ENCODE results near the gene UBL4B. TPM values are rescaled to one million over a fixed set of nuclear protein-coding genes. Genes with fewer than 3 reads are reported as not detected.

UBL4B gene
- total RNA-seq, 1 donor from 2014 or later = not detected

DNA sequence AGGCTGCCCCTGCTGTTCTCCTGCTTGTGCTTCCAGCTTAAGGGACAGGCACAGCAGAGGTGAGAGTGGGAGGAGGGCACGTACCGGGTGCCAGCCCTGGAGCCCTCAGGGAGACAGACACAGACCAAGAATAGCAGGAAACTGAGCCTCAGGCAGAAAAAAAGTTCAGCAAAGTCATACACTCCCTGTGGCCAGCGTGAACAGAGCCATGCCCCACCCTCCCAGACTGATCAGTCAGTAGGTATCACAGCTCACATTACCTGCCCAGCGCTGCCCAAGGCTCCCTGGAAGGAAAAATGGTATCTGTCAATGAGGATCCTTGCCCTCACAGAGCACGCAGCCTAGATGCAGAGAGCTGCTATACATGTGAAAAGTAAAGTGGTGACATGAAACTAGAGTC lies 1.3 kb downstream of the UBL4B start:
- Histone ChIP-seq H3K36me3 (no peaks in the 10 kb centered on the region), H3K27ac (no peak overlapping the region), H3K4me3 (no peak overlapping the region), H3K9me3 (no peaks in the 10 kb centered on the region), H3K27me3 (ENCODE audit: low read depth) (peaks cover 20% of the 10 kb centered on the region), H3K4me1 (no peaks in the 10 kb centered on the region)
- intact Hi-C loops (cut with DNase I) = no loop called here
- DNase-seq (no peak), ATAC-seq (no peak)
- TF ChIP-seq, protein P1, sequence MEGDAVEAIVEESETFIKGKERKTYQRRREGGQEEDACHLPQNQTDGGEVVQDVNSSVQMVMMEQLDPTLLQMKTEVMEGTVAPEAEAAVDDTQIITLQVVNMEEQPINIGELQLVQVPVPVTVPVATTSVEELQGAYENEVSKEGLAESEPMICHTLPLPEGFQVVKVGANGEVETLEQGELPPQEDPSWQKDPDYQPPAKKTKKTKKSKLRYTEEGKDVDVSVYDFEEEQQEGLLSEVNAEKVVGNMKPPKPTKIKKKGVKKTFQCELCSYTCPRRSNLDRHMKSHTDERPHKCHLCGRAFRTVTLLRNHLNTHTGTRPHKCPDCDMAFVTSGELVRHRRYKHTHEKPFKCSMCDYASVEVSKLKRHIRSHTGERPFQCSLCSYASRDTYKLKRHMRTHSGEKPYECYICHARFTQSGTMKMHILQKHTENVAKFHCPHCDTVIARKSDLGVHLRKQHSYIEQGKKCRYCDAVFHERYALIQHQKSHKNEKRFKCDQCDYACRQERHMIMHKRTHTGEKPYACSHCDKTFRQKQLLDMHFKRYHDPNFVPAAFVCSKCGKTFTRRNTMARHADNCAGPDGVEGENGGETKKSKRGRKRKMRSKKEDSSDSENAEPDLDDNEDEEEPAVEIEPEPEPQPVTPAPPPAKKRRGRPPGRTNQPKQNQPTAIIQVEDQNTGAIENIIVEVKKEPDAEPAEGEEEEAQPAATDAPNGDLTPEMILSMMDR (IDR thresholded peaks at IDR 0.05) = no peak

DNA sequence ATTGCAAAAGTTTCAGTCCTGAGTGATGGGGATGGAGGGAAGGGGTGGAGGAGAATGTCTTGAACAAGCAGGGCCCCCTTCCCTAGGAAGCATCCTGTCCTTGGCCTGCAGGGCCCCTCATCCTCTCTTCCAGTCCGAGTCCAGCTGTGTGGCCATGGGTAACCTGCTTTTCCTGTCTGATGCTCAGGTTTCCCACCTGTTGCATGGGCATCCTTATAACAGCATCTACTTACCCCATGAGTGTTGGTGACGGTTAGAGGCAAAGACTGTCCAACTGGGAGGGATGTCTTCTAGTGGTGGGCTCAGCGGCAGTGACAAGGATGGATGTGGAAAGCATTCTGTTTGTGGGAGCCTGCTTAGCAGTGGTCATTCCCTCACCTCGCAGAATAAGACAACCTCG lies 1.9 kb downstream of the UBL4B start:
- ATAC-seq (no peak), DNase-seq (no peak)
- H3K27me3 ChIP-seq (ENCODE audit: low read depth) = peaks cover 20% of the 10 kb centered on the region
- H3K36me3 ChIP-seq = no peaks in the 10 kb centered on the region
- H3K9me3 ChIP-seq = no peaks in the 10 kb centered on the region
- TF ChIP-seq, protein P1 (IDR thresholded peaks at IDR 0.05) = no peak
- intact Hi-C loops (cut with DNase I) = no loop called here
- H3K4me1 ChIP-seq = no peaks in the 10 kb centered on the region
- H3K4me3 ChIP-seq = no peak overlapping the region
- H3K27ac ChIP-seq = no peak overlapping the region

DNA sequence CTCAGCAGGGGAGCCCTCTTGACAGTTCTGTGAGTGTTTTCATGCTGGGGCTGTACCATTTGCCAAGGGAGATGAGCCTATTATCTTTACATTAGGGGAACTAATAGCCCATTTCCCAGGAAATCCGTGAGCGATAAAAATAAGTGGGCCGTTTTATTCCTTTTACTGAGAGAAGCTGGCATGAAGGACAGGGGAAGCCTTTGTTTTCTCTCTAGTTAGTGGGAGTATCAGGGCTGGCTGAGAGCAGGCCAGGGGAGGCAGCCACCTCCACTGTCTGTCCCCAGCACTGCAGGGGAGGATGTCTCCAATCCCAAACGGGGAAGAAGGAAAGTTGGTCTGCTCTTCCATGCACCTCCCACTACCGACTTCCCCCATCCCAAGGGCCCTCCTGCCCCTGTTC lies 2.5 kb downstream of the UBL4B start:
- Histone ChIP-seq H3K27ac (no peak overlapping the region), H3K36me3 (no peaks in the 10 kb centered on the region), H3K27me3 (ENCODE audit: low read depth) (peaks cover 20% of the 10 kb centered on the region), H3K4me1 (no peaks in the 10 kb centered on the region), H3K9me3 (no peaks in the 10 kb centered on the region), H3K4me3 (no peak overlapping the region)
- ATAC-seq = no peak
- intact Hi-C loops (cut with DNase I) = no loop called here
- DNase-seq = no peak
- TF ChIP-seq, protein P1 (IDR thresholded peaks at IDR 0.05) = no peak

DNA sequence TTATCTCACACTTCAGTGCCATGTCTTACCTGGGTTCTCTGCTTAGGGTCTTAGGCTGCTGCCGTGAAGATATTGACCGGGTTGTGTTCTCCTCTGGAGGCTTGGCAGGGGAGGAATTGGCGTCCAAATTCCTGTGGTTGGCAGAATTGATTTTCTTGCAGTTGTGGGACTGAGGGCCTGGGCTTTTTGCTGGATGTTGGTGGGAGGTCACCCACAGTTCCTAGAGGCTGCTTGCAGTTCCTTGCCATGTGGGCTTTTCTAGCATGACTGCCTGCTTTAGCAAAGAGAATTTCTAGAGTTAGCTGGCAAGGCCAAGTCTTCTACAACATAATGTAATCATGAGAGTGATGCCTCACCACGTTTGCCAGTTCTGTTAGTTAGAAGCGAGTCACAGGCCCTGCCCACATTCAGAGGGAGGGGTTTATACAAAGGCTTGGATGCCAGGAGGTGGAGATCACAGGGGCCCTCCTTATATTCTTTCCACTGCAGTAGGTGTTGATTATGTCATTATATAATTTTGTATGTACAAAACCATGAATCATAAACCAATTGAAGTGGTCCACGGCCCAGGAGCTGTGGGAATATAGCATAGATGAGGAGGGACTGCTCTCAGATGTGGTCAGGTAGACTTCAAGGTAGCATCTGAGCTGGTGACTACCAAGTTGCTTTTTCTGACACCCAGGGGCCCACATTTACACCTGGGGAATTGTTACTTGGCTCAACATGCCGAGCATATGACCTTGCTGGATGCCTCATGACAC lies 6.6 kb downstream of the UBL4B start:
- H3K27me3 ChIP-seq (ENCODE audit: low read depth) = peaks cover 17% of the 10 kb centered on the region
- intact Hi-C loops (cut with DNase I) = no loop called here
- no peak overlapping the region for H3K4me3 ChIP-seq
- no peaks in the 10 kb centered on the region for H3K36me3 ChIP-seq
- no peak overlapping the region for H3K27ac ChIP-seq
- no peaks in the 10 kb centered on the region for H3K4me1 ChIP-seq
- DNase-seq = no peak
- TF ChIP-seq, protein P1 (IDR thresholded peaks at IDR 0.05) = no peak
- H3K9me3 ChIP-seq = no peaks in the 10 kb centered on the region
- no peak for ATAC-seq

DNA sequence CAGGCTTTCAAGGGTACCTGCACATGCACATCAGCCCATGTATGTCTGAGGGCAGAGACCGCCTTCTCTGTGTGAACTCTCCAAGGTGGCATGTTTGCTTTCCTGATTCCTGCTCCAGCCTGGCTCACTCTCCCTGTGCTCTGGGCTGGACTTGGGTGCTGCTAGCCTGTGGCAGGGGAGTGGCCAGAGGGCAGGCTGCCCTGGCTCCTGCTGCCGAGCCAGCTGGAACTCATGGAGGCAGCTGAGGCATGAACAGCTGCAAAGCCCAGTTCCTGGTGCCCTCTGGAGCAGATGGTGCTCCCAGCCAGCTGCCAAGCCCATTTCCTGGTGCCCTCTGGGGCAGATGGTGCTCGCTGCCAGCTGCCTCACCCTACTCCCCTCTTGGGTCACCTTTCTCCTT lies 7.6 kb downstream of the UBL4B start:
- ATAC-seq (no peak), DNase-seq (no peak)
- Histone ChIP-seq H3K36me3 (no peaks in the 10 kb centered on the region), H3K27ac (no peak overlapping the region), H3K9me3 (no peaks in the 10 kb centered on the region), H3K4me3 (no peak overlapping the region), H3K27me3 (ENCODE audit: low read depth) (peaks cover 11% of the 10 kb centered on the region), H3K4me1 (no peaks in the 10 kb centered on the region)
- TF ChIP-seq, protein P1 (IDR thresholded peaks at IDR 0.05) = no peak
- intact Hi-C loops (cut with DNase I) = no loop called here
